ENCODE data around the gene RBM3. TPM values are rescaled to one million over a fixed set of nuclear protein-coding genes. Genes with fewer than 3 reads are reported as not detected.

Gene RBM3
- total and polyA plus RNA-seq, 2 of the 8 experiments (the other 6 are each of a cell fraction or from before 2014, with no cell fraction given) = 99.6 to 164 TPM

DNA sequence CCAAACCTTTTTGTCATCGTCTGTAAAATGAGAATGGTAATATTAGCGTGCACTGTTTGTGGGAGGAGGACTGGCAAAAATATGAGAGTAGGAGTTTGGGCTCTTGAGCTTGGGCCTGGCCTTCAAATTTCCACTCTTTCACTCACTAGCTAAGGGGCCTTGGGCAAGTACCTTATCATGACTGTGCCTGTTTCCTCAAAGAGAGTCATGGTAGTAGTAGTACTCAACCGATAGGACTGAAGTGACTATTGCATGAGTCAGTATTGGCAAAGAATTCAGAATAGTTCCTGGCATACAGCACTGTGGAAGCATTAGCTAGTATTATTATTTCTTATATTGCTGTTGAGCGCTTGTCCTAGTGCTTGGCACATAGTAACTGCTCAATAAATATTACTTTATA is 16.0 kb upstream of the RBM3 start:
- H3K27me3 ChIP-seq (replicated peaks in 1 of 4; ENCODE audit: control insufficient read depth in 3 of 4, extremely low read depth in 1 of 4, insufficient read depth in 3 of 4, low read length in 3 of 4) = no peaks in the 10 kb centered on the region
- H4K5ac ChIP-seq (ENCODE audit: insufficient read length, low read depth, low read length) = no peak overlapping the region
- no peak overlapping the region for H2BK20ac ChIP-seq (ENCODE audit: low read length)
- CTCF ChIA-PET (ENCODE audit: partially characterized antibody) = no interaction called here
- no peaks in the 10 kb centered on the region for H3K79me2 ChIP-seq (ENCODE audit: control insufficient read depth in 1 of 2, insufficient read depth in 2 of 2, low read length in 2 of 2)
- H3K9me3 ChIP-seq (ENCODE audit: insufficient read depth in 2 of 2, low read depth in 1 of 2, low read length in 1 of 2) = no peaks in the 10 kb centered on the region
- H3K4me2 ChIP-seq (ENCODE audit: insufficient read depth in 1 of 2, low read depth in 2 of 2, low read length in 2 of 2) = no peak overlapping the region
- no peak overlapping the region for H3K4ac ChIP-seq (replicated peaks; ENCODE audit: insufficient read length, low read depth, low read length)
- DNase-seq (ENCODE audit: low read depth in 1 of 2, low spot score in 2 of 2) = no peak
- peaks cover 0 to 8% (median under 1%) of the 10 kb centered on the region in 4 experiments; a peak in 3 of 8 replicates for H3K36me3 ChIP-seq (ENCODE audit: control insufficient read depth in 2 of 4, insufficient read depth in 4 of 4, low read length in 3 of 4)
- H3K14ac ChIP-seq (ENCODE audit: insufficient read length) = no peak overlapping the region
- FAIRE-seq = no peak
- H2AFZ ChIP-seq (ENCODE audit: low read length) = no peak overlapping the region
- no peaks in the 10 kb centered on the region for H3K79me1 ChIP-seq (ENCODE audit: low read depth, low read length)
- no peak overlapping the region for H2BK5ac ChIP-seq (ENCODE audit: low read depth, low read length)
- no peak overlapping the region for H3K56ac ChIP-seq (replicated peaks; ENCODE audit: insufficient read length, low read depth, low read length)
- no peak overlapping the region for H2BK120ac ChIP-seq (replicated peaks; ENCODE audit: low read depth, low read length)
- no peak overlapping the region for H3K9ac ChIP-seq (replicated peaks in 1 of 4; ENCODE audit: extremely low read depth in 1 of 4, low read depth in 3 of 4, low read length in 3 of 4)
- no peak overlapping the region for H4K91ac ChIP-seq (replicated peaks; ENCODE audit: insufficient read length, low read length)
- H3K4me1 ChIP-seq (replicated peaks in 1 of 4; ENCODE audit: control insufficient read depth in 3 of 4, insufficient read depth in 4 of 4, low read length in 3 of 4) = no peaks in the 10 kb centered on the region
- no peak overlapping the region for H3K18ac ChIP-seq (ENCODE audit: extremely low read depth, low read length)
- no peaks in the 10 kb centered on the region for H3K23me2 ChIP-seq (ENCODE audit: low read depth, low read length)
- H3K27ac ChIP-seq (ENCODE audit: low read depth, low read length) = no peak overlapping the region
- H2BK15ac ChIP-seq (ENCODE audit: low read length) = no peak overlapping the region
- TF ChIP-seq GTF2F1 (IDR thresholded peaks at IDR 0.05; ENCODE audit: borderline replicate concordance, low read depth, low read length) = no peak
- POLR2A ChIA-PET (ENCODE audit: partially characterized antibody) = interaction anchor here (1.9 kb wide), 1 partner anchor 16 kb away, joined by 6 read pairs; the partner anchor contains the start of gene RBM3
- no peaks in the 10 kb centered on the region for H4K20me1 ChIP-seq (replicated peaks in 1 of 2; ENCODE audit: control insufficient read depth in 1 of 2, insufficient read depth in 2 of 2, low read length in 2 of 2)
- no peak overlapping the region for H3K4me3 ChIP-seq (ENCODE audit: extremely low read depth in 1 of 4, insufficient read depth in 2 of 4, low read depth in 3 of 4, low read length in 4 of 4)
- H4K8ac ChIP-seq (ENCODE audit: extremely low read depth, insufficient read depth, low read length) = no peak overlapping the region
- H2BK12ac ChIP-seq (ENCODE audit: low read depth, low read length) = no peak overlapping the region
- 95% methylated on average over 4 of the region's 4 CpGs; no CpG with 5 or more reads in 1 of the 2 experiments for WGBS, 2 experiments (ENCODE audit: extremely low coverage in 1 of 2, insufficient coverage in 1 of 2, insufficient read length in 1 of 2, insufficient replicate concordance in 2 of 2, low coverage in 1 of 2, low lambda C conversion rate in 2 of 2, missing lambda C conversion rate in 1 of 2)
- H2AK5ac ChIP-seq (ENCODE audit: low read depth, low read length) = no peak overlapping the region
- no peak overlapping the region for H3K23ac ChIP-seq (ENCODE audit: insufficient read length)
